GM19099 (cell line): ENCODE data around the gene CCDC15.

Experiments
- POLR2A ChIP-seq: IDR thresholded peaks from 3 replicates; pipeline ENCODE4 v1.6.1; 2011; ENCODE audit warnings: low read depth; ENCODE audit not compliant: insufficient read length; ENCODE audit errors: extremely low read depth

CCDC15 gene

DNA sequence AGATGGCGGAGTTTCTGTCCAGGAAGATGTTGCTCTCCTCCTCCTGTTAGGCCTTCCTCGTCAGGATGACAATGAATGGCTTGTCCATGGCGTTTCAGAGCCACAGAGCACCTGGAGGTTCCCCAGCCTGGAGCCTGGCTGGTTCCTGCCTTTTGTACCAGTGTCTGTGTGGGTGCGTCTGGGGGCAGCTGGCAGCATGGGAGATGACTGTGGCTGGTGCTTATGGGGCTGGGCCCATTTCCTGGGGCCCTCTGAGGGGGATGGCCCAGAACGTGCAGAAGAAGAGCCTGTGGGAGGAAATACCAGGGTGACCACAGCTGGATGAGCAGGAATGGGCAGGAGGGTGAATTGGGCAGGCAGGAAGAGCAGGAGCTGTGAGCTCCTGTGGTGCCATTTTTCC lies 115.8 kb downstream of the CCDC15 start:
- no peak for TF ChIP-seq POLR2A

DNA sequence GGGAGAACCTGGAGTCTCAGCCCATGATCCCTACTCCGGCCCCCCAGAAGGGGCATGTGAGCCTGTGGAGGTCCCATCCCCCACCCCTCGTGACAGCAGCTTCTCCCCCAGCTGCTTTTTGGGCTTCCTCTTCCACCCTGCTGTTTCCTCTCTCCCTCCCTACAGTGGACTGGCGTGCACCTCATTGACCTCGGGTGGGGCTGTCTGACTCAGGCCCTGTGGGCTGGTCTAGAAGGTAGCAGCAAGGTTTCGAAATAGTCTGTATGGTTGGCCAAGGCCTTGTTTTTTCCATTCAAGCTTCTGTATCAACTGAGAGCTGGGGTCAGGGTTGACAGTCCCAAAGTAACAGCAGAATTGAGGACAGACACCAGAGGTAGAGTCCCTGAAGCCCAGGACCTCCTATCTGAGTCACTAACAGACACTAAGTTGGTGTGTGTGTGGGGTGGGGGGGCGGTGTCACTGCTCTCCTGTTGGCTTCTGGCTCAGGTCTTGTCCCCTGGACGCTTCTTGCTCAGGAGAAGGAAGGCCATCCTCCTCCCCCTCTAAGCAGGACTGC lies 116.8 kb downstream of the CCDC15 start:
- peak; percentile 38 for TF ChIP-seq POLR2A

DNA sequence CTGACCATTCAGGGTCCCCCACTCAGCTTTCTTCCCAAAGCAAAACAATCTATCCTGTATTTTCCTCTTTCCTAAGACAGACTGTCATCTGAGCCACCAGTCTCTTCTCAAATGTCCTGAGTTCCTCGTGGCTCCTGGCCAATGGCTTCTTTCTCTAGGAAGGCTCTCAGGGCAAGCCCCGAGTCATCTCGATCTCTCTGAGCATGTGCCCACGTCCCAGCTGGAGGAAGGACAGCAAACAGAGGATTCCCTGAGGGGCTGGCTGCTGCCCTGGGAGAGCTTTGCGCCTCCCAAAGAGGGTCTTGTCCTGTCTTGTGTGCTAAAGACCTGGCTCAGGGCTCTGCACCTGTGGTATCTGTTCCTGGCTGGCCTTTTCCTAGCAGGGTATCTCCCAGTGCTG lies 117.4 kb downstream of the CCDC15 start:
- TF ChIP-seq POLR2A, result no peak

DNA sequence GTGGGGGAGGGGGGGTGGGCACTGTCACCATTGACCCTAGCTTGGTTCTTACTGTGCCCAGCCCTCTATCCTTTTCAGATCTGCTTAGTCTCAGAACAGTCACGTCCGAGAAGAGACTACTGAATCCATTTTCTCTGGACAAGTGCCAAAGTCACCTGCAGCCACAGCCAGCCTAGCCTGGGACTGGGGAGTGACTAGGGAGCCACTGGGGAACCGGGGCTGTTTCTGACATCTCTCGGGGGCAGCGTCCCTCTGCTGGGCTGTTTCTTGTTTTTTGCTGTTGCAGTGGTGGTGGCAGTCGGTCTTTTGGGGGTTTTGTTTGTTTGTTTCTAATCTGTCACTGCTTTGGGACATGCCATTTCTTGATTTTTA lies 117.8 kb downstream of the CCDC15 start:
- TF ChIP-seq POLR2A, result no peak

DNA sequence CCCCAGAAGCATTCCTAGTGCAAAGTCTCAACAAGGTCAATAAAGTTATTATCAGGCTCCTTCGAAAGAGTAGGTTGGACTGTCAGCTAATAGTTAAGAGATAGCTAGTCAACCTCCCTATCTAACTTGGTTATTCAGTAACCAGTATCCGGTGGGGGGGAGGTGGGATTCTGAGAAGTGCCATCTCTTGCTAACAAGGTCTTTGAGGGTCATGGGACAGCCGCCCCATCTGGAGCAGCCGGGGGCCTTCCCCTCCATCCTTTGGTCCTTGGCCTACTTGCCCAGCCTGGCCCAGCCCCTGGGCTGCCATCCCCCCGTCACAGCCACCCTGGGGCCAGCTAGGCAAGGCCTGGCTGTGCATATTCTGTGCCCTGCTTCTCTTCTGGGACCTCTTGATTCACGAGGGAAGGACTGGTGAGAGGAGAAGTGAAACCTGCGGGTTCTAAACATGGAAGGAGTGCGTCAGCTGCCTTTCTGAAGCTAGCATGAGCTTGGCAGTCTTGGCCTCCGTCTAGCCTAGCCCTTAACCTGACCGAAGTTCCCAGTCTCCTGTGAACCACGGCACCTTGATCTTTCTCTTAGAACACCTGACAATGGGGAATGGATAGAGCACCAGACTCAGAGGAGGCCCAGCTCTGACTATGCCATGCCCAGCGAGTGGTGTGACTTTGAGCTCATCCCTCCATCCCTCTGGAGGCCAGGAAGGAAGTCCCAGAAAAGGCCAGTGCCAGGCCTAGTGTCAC lies 118.4 kb downstream of the CCDC15 start:
- TF ChIP-seq POLR2A, result peak; percentile 54

DNA sequence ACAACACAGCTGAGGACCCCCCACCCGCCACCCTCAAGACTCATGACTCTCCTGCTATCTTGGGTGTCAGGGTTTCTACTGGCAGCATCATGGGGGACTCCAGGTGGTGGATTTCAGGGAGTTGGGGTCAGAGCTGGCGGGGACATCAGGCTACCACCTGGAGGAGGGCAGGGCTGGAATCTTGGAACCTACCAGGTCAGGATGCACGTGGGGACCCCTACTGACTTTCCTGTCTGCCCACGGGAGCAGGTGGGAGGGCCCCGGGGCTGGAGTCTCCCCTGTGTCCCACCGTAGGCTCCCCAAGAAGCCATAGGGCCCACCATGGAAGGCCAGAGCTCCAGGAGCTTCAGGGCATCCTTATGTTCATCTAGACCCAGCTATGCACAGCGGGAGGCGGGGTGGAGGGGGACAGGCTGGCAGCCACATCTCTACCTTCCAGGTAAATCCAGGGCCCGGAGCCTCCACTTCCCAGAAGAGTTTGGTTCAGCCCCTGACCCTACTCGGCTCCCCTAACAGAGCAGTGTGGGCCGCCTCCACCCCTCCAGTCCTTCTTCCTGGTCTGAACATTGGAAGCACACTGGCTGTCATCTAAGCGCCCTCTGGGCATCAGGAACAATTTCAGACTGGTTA lies 119.1 kb downstream of the CCDC15 start:
- no peak for TF ChIP-seq POLR2A

DNA sequence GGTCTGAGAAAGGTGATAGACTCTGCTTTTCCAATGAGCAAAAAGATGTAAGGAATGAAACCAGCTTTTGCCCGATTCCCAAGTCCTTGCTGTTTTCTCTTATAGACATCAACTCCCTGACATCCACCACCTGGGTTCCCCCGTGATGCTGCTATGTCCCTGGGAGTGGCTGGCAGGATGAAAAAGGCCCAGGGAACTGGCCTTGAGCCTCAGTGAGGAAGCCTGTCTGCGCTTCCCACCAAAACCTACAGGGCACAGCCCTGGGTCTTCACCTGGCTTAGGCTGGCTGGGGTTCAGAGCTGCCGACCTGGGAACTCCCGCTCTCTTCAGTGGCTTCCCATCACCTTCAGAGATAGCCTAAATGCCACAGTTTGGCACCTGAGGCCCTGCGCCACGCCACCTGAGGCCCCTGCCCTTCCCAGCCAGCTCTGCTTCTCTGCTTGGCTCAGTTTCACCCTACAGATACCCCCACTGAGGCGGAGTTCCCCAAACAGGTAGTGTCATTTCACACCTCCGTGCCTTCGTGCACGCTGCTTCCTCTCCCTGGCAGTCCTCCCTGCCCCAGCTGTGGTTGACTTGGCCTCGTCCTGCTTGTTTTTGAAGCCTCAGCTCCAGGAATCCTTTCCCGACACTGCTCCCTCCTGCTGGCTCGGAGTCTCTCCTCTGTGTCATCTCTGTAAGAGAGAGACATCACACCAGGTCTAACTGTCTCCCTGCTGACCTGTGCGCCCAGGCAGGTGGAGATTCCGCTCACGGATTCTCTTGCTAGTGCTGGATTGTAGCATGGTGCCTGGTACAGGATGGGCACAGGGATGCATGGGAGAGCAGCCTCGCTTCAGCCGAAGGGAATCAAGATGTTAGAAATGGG lies 119.8 kb downstream of the CCDC15 start:
- TF ChIP-seq POLR2A, result no peak

DNA sequence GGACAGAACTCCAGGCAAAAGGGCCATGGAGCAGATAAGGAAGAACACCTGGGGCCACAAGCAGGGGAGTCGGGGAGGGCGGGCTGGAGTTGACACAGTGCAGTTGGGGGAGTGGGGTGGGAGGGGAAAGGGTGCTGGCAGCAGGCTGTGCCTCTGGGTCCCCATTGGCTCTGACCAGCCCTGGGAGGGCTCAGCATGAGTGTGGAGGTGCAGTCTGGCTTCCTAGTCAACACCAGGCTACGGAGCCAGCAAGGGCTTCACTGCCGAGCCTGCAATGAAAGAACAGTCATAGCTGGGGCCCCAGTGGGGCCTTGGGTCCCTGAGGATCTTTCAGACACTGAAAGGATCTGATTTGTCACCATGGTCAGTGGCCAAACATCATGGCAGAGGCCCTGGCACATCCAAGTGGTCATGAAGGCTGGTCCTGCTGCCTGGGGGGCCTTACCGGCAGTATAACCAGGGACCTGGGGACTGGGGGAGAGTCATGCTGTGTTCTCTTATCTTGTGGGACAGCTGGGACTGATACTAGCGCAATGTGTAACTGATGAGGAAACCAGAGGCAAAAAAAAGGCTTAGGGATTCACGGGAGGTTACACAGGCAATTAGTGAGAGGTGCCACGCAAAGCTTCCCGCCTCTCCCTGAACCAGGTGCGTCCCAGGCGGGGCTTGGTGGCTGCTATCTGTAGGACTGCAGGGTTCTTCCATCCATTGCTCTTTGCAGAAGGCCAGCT lies 120.7 kb downstream of the CCDC15 start:
- no peak for TF ChIP-seq POLR2A

DNA sequence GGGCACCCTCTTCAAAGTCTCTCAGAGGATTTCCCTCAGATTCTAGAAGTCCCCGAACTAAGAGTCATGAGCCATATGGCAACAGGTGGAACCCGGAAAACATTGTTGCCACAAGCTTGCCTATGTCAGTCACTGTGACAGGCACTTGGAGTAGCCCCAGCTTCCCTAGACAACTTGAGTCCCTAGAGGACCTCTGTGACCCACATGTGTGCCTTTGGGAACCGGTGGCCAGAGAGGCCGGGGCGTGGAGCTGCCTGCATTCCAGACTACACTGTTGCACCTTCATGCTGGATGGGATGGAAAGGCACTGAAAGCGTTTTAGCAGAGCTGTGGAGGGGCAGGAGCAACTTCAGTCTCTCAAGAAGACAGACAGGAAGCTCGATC lies 121.2 kb downstream of the CCDC15 start:
- TF ChIP-seq POLR2A, result no peak

DNA sequence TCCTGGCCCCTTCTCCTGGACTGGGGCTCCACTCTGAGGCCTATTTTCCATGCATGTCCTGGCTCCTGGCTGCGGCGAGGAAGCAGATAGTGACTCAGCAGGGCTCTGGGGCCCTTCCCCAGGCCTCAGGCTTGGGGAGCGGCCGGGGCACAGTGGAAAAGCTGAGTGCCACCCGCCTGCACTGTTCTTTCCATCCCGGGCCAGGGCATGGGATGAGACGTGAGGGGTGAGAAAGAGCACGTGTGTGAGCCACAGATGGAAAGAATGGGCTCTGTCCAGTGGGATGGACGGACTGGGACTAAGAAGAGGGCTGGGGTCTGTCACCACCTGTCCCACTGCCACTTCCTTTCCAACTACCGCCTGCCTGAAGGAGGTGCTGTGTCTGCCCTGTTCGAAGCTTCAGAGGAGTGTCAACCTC lies 121.9 kb downstream of the CCDC15 start:
- no peak for TF ChIP-seq POLR2A

DNA sequence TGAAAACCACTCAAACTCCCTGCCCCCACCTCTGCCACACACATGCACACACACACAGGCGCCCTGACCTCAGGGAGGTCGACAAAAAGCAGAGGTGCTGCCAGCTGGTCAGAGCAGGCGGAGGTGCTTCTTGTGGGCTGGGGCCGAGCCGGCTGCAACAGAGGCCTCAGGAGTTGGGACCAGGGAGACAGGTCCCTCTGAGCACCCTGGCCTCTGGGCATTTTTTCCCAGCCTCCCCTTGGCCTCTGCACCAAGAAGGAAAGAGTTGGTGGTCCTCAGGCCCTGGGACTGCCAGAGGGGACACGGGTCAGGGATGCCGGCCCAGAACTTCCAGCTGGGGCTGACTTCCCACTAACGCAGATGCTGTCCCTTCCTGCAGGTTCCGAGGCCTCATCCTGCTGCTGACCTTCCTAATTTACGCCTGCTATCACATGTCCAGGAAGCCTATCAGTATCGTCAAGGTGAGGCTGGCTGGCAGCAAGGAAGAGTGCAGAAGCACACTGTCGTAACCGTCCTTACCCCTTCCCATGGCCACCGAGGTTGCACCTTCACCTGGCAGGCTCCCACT lies 122.5 kb downstream of the CCDC15 start:
- no peak for TF ChIP-seq POLR2A

DNA sequence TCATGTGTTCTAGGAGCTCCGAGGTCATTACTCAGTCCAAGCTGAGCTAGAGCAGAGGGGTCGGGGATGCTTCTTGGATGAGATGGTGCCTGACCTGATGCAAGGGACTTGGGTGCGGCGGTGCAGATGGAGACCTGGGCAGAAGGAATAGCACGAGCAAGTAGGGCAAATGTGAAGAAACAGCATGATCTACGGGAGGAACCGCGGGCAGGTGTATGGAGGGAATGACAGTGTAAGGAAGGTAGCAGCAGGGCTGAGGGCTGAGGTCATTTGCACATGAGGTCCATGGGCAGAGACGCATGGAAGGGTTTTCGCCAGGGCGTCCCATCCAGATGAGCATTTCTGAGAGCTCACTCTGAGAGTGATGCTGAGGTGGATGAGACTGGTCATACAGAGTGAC lies 124.0 kb downstream of the CCDC15 start:
- no peak for TF ChIP-seq POLR2A

DNA sequence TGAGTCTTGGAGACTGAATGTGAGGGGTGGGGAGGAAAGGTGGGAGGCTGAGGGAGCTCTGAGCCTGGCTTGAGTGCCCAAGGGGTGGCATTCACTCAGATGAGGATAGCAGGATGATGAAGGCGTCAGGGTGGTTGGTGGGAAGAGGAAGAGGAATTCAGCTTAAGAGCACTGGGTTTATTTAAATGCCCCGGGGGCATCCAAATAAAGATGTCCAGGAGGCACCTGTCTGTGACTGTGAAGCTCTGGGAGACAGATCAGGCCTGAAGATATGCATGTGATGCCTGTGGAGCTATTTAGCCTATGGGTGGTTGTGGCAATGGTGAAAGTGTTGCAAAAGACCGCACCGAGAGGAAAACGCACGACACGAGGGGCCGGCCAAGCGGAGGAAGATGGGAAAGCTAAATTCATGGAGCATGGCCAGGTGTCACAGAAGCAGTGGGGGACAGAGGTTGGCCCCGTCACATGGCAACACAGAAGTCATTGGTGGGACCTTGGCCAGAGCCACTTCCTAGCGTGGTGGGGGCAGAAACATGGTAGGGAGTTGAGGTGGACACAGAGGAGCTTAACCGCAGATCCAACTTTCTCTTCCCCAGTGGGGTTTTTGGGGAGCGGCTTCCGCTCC lies 124.6 kb downstream of the CCDC15 start:
- no peak for TF ChIP-seq POLR2A

DNA sequence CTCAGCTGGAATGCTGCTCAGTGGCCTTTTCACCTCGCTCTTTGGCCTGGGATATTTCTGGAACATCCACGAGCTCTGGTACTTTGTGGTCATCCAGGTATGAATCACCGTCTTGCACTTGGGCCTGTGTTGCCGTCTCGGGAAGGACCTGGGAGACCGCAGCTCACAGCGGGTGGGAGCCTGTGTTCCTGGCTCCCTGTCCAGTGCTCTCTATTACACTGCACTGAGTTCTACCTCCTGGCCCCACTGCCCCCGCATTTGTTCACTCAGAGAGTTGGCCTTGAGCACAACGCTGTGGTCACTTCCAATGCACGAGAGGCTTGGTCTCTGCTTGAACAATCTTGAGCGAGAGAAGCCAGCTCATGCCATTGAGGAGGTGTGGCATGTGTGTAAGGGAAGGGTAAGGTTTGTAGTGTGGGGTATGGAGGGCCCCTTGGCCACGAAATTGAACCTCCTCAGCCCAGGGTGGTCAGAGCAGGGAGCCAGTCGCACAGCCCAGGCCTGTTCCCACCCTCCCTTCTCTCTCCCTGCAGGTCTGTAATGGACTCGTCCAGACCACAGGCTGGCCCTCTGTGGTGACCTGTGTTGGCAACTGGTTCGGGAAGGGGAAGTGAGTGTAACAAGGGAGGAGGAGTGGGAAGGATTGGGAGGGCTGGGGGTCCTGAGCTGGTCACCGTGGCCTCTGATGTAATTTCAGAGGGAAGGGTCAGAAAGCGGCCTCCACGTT lies 125.3 kb downstream of the CCDC15 start:
- no peak for TF ChIP-seq POLR2A

DNA sequence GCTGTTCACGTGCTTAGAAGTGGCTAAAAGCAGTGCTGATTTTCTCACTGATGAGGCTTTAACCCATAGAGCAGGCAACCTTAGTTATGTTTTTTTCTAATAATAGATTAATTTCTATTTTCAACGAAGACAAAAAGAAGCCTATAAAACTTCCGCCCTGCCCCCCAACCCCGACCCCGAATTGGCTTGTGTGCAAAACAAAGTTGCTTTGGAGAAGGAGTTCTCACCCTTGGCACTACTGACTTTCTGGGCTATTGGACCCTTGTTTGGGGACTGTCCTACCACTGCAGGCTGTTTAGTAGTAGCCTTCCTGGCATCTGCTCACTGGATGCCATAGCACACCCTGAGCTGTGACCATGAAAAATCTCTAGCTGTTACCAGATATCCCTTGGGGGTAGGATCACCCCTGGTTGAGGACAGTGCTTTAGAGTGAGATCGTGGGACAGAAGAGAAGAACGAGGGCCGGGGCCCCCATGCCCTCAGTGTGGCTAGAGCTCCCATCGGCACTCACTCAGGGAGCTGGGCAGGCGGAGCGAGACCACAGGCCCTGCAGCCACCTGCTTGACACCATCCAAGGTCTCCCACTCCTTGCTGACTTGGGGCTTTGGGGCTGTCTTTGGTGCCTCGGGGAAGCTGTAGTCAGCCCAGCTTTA lies 126.0 kb downstream of the CCDC15 start:
- TF ChIP-seq POLR2A, result no peak
